ENCODE results near the gene PARD3B.

GRCh38 chr2:205520311-205520710, 975.0 kb downstream of the PARD3B start:
- TF ChIP-seq CTCF (IDR thresholded peaks at IDR 0.05) = no peak
- no peak for TF ChIP-seq POLR2AphosphoS5 (IDR thresholded peaks at IDR 0.05)

All from stomach (tissue), 4 donors.